Endothelial cell of umbilical vein (primary cell): ENCODE results near the gene CEBPA. TPM values are rescaled to one million over a fixed set of nuclear protein-coding genes. Genes with fewer than 3 reads are reported as not detected.

Source experiments
- BruUV-seq: library from RNA; stranded (reverse); fragments of 400-500 nt; replicated peaks from 2 replicates; lab custom pipeline; 2021; lab: Mats Ljungman, UMichigan
- CTCF ChIA-PET: fragments of 300-600, 350-600 bp; sonication (Branson Sonifier 250); formaldehyde crosslinking; loops from one replicate; lab custom pipeline; 2021; ENCODE audit warnings: antibody characterized with exemption, inconsistent platforms; lab: Charles Lee
- POLR2A ChIA-PET: fragments of 300-600, 350-600 bp; sonication (Branson Sonifier 250); formaldehyde crosslinking; loops from one replicate; lab custom pipeline; 2021; ENCODE audit warnings: antibody characterized with exemption, inconsistent platforms; lab: Charles Lee
- DNase-seq: peaks from one replicate; pipeline ENCODE4 v3.0.0-alpha.2; 2011; ENCODE audit warnings: low read depth, low spot score
- FAIRE-seq: peaks from 2 replicates; lab custom pipeline; 2011; peaks lifted over from hg19 to GRCh38; lab: Jason Lieb, UNC
- H2AFZ ChIP-seq: 2 replicates; pipeline ENCODE4 v1.6.0; 2012; ENCODE audit warnings: low read depth, low read length, control low read depth, inconsistent platforms
- H3K27ac ChIP-seq: 2 replicates; pipeline ENCODE4 v1.5.1; 2011; ENCODE audit warnings: low read depth, mild to moderate bottlenecking, control low read depth, low read length, moderate library complexity; ENCODE audit not compliant: insufficient read depth
- H3K27me3 ChIP-seq, 2 experiments: 2 replicates each; pipeline versions ENCODE4 v1.6.0 to v1.6.1; 2011; ENCODE audit warnings: low read length in 2 of 2, mixed read lengths in 1 of 2; ENCODE audit not compliant: control insufficient read depth in 2 of 2, insufficient read depth in 2 of 2
- H3K36me3 ChIP-seq, 2 experiments: 2 replicates in 1 of 2; 3 replicates in 1 of 2; pipeline ENCODE4 v1.5.1; 2011; ENCODE audit warnings: low read length in 2 of 2, mild to moderate bottlenecking in 1 of 2, moderate library complexity in 1 of 2; ENCODE audit not compliant: control insufficient read depth in 2 of 2, insufficient read depth in 2 of 2; ENCODE audit errors: extremely low read depth in 1 of 2
- H3K4me1 ChIP-seq: 3 replicates; pipeline ENCODE4 v1.5.1; 2011; ENCODE audit warnings: mild to moderate bottlenecking, low read length; ENCODE audit not compliant: control insufficient read depth, insufficient read depth; ENCODE audit errors: extremely low read depth
- H3K4me2 ChIP-seq: 2 replicates; pipeline ENCODE4 v1.6.1; 2011; ENCODE audit warnings: low read length, control low read depth, mixed read lengths; ENCODE audit not compliant: insufficient read depth
- H3K4me3 ChIP-seq, 3 experiments: fragments of 200-600 bp in 1 of 3; sonication (generic), shearing (Covaris generic) in 1 of 3; replicated peaks in 1 of 3; 2 replicates each; pipeline ENCODE4 v1.5.1; 2011 to 2016; ENCODE audit warnings: control low read depth in 3 of 3, low read length in 3 of 3, mild to moderate bottlenecking in 2 of 3, inconsistent platforms in 1 of 3, low read depth in 1 of 3, moderate library complexity in 1 of 3; ENCODE audit not compliant: insufficient read depth in 1 of 3
- H3K79me2 ChIP-seq: 2 replicates; pipeline ENCODE4 v1.6.0; 2012; ENCODE audit warnings: low read length, inconsistent platforms; ENCODE audit not compliant: control insufficient read depth, insufficient read depth
- H3K9ac ChIP-seq: replicated peaks from 2 replicates; pipeline ENCODE3; 2011; ENCODE audit warnings: low read length, control low read depth; ENCODE audit not compliant: insufficient read depth; ENCODE audit errors: extremely low read depth
- H3K9me1 ChIP-seq: replicated peaks from 3 replicates; pipeline ENCODE4 v1.6.0; 2011; ENCODE audit warnings: mild to moderate bottlenecking, low read length; ENCODE audit not compliant: control insufficient read depth, insufficient read depth; ENCODE audit errors: extremely low read depth
- H3K9me3 ChIP-seq: replicated peaks from 2 replicates; pipeline ENCODE4 v1.5.1; 2012; ENCODE audit warnings: low read length, inconsistent platforms; ENCODE audit not compliant: control insufficient read depth, insufficient read depth
- H4K20me1 ChIP-seq: replicated peaks from 2 replicates; pipeline ENCODE3; 2011; ENCODE audit warnings: mild to moderate bottlenecking, low read length; ENCODE audit not compliant: control insufficient read depth, insufficient read depth; ENCODE audit errors: extremely low read depth
- EZH2 ChIP-seq: IDR thresholded peaks from 2 replicates; pipeline ENCODE4 v1.6.1; 2012; ENCODE audit warnings: borderline replicate concordance, low read depth, mild to moderate bottlenecking, moderate library complexity, low read length, inconsistent platforms; ENCODE audit not compliant: severe bottlenecking
- FOS ChIP-seq: IDR thresholded peaks from 2 replicates; pipeline ENCODE4 v1.6.1; 2011; ENCODE audit warnings: mild to moderate bottlenecking, low read length, moderate library complexity, borderline replicate concordance; ENCODE audit not compliant: insufficient read depth
- GATA2 ChIP-seq: IDR thresholded peaks from 2 replicates; pipeline ENCODE4 v1.7.0; 2011; ENCODE audit warnings: low read depth, mild to moderate bottlenecking, moderate library complexity, mixed read lengths, low read length; ENCODE audit not compliant: insufficient read length, insufficient read depth
- JUN ChIP-seq: IDR thresholded peaks from 2 replicates; pipeline ENCODE4 v1.6.1; 2011; ENCODE audit warnings: borderline replicate concordance, low read depth; ENCODE audit not compliant: insufficient read length, insufficient read depth
- MYC ChIP-seq: IDR thresholded peaks from one replicate; pipeline ENCODE4 v1.6.1; 2011; ENCODE audit warnings: mild to moderate bottlenecking, low read depth, low read length
- POLR2A ChIP-seq: IDR thresholded peaks from 2 replicates; pipeline ENCODE4 v1.6.1; 2012; ENCODE audit warnings: low read depth, mild to moderate bottlenecking, control low read depth, low read length
- POLR2AphosphoS5 ChIP-seq: IDR thresholded peaks from 2 replicates; pipeline ENCODE4 v1.6.1; 2012; ENCODE audit warnings: low read depth, mild to moderate bottlenecking, control low read depth, low read length, moderate library complexity; ENCODE audit not compliant: insufficient read depth
- dilution Hi-C: fragments of 300-500 bp; cut with MboI; formaldehyde crosslinking; loops from one replicate; pipeline ENCODE4 v1.15.0; 2019; ENCODE audit warnings: low sequenced_read_pairs; ENCODE audit not compliant: extremely low pct_ligation_motif_present
- intact Hi-C: fragments of 100-400 bp; cut with micrococcal nuclease; formaldehyde crosslinking; loops from one replicate; pipeline ENCODE4 v1.10.0; 2022
- polyA plus RNA-seq, 4 experiments: library from polyadenylated mRNA; depleted of rRNA in 3 of 4; stranded (reverse) in 3 of 4; unstranded in 1 of 4; fragments of >200 nt; gene quantifications; 2 replicates each; pipeline versions ENCODE4 v1.2.1 to v1.2.3, GENCODE V29; 2011 to 2012; ENCODE audit warnings: missing spikeins in 1 of 4
- total RNA-seq: library from RNA; stranded (reverse); gene quantifications from 2 replicates; pipeline ENCODE4 v1.2.3, GENCODE V29; 2021
- TF ChIP-seq, protein P1 (sequence below), 2 donors: IDR thresholded peaks; 1 replicate in 1 of 2; 2 replicates in 1 of 2; pipeline ENCODE4 v1.5.1; 2011; ENCODE audit warnings: low read length in 2 of 2, mild to moderate bottlenecking in 2 of 2, moderate library complexity in 2 of 2, control low read depth in 1 of 2, inconsistent platforms in 1 of 2, low read depth in 1 of 2; ENCODE audit not compliant: insufficient read depth in 1 of 2; ENCODE audit errors: extremely low read depth in 1 of 2
- TF ChIP-seq, protein P2 (sequence below): IDR thresholded peaks from 2 replicates; pipeline ENCODE4 v1.6.1; 2011; ENCODE audit not compliant: insufficient read depth, insufficient read length

Gene CEBPA
- total and polyA plus RNA-seq, 2 donors (not counting 3 experiments of a cell fraction or from before 2014, with no cell fraction given) = 0.06 TPM; not detected in 1

- Histone ChIP-seq H3K4me1 (no peaks in the 10 kb centered on the region), H3K4me2 (no peak overlapping the region), H3K9me3 (no peaks in the 10 kb centered on the region), H3K9ac (no peak overlapping the region), H3K4me3 (no peak overlapping the region), H4K20me1 (no peaks in the 10 kb centered on the region), H3K27ac (no peak overlapping the region), H3K36me3 (no peaks in the 10 kb centered on the region), H2AFZ (no peak overlapping the region), H3K27me3 (no peaks in the 10 kb centered on the region), H3K79me2 (no peaks in the 10 kb centered on the region), H3K9me1 (no peaks in the 10 kb centered on the region)
- no peak for TF ChIP-seq JUN
- TF ChIP-seq, protein P1, sequence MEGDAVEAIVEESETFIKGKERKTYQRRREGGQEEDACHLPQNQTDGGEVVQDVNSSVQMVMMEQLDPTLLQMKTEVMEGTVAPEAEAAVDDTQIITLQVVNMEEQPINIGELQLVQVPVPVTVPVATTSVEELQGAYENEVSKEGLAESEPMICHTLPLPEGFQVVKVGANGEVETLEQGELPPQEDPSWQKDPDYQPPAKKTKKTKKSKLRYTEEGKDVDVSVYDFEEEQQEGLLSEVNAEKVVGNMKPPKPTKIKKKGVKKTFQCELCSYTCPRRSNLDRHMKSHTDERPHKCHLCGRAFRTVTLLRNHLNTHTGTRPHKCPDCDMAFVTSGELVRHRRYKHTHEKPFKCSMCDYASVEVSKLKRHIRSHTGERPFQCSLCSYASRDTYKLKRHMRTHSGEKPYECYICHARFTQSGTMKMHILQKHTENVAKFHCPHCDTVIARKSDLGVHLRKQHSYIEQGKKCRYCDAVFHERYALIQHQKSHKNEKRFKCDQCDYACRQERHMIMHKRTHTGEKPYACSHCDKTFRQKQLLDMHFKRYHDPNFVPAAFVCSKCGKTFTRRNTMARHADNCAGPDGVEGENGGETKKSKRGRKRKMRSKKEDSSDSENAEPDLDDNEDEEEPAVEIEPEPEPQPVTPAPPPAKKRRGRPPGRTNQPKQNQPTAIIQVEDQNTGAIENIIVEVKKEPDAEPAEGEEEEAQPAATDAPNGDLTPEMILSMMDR (IDR thresholded peaks at IDR 0.05; ENCODE audit: extremely low read depth in 1 of 2, insufficient read depth in 1 of 2, low read depth in 1 of 2, low read length in 2 of 2) = no peak
- TF ChIP-seq, protein P2, sequence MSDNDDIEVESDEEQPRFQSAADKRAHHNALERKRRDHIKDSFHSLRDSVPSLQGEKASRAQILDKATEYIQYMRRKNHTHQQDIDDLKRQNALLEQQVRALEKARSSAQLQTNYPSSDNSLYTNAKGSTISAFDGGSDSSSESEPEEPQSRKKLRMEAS = no peak
- no peak for TF ChIP-seq MYC
- TF ChIP-seq POLR2A = no peak
- TF ChIP-seq EZH2 = no peak
- no peak for TF ChIP-seq GATA2
- no peak for TF ChIP-seq FOS
- no peak for TF ChIP-seq POLR2AphosphoS5
- ChIA-PET CTCF (interaction anchor here (0.7 to 0.9 kb wide), 2 partner anchors 94 to 113 kb away, joined by 3 to 4 read pairs; no protein-coding TSS in a partner anchor), POLR2A (no interaction called here)
- dilution Hi-C loops (no loop called here), intact Hi-C loops (no loop called here)
- FAIRE-seq (no peak), DNase-seq (no peak)
- BruUV-seq = no TSS peak
Observed at GRCh38 chr19:33278403-33279269, 23.7 kb downstream of the CEBPA start.
